Transverse colon (tissue), 4 donors: ENCODE measurements around the gene H6PD. TPM values are rescaled to one million over a fixed set of nuclear protein-coding genes. Genes with fewer than 3 reads are reported as not detected.

Source experiments
- DNase-seq: peaks from one replicate; pipeline ENCODE4 v3.0.0-alpha.2; 2019
- H3K27ac ChIP-seq, 4 donors: fragments of 200-600 bp; sonication (generic); 2 replicates each; pipeline ENCODE4 v1.5.1; 2016 to 2018; ENCODE audit warnings: inconsistent platforms in 4 of 4
- H3K27me3 ChIP-seq: fragments of 200-600 bp; sonication (generic); 2 replicates; pipeline ENCODE4 v1.5.1; 2017; ENCODE audit warnings: inconsistent platforms
- H3K36me3 ChIP-seq, 4 donors: fragments of 200-600 bp; sonication (generic); 2 replicates each; pipeline ENCODE4 v1.5.1; 2017 to 2019; ENCODE audit warnings: inconsistent platforms in 4 of 4
- H3K4me1 ChIP-seq, 4 donors: fragments of 200-600 bp; sonication (generic); 2 replicates each; pipeline ENCODE4 v1.5.1; 2017 to 2020; ENCODE audit warnings: inconsistent platforms in 4 of 4
- H3K4me3 ChIP-seq, 4 donors: fragments of 200-600 bp; sonication (generic); 1 replicate in 1 of 4; 2 replicates in 3 of 4; pipeline versions ENCODE4 v1.5.1 to v1.6.1; 2017 to 2019; ENCODE audit warnings: inconsistent platforms in 4 of 4
- H3K9me3 ChIP-seq, 2 donors: fragments of 200-600 bp; sonication (generic); 2 replicates each; pipeline ENCODE4 v1.5.1; 2017 to 2019; ENCODE audit warnings: inconsistent platforms in 2 of 2
- EP300 ChIP-seq: sonication (generic); formaldehyde crosslinking; IDR thresholded peaks from one replicate; pipeline ENCODE4 v1.6.1; 2017; ENCODE audit warnings: antibody characterized with exemption, low read depth
- POLR2A ChIP-seq: fragments of 450-650 bp; IDR thresholded peaks from one replicate; pipeline ENCODE4 v1.6.1; 2016; ENCODE audit warnings: antibody characterized with exemption, mild to moderate bottlenecking, moderate library complexity
- POLR2AphosphoS5 ChIP-seq, 3 donors: sonication (generic); formaldehyde crosslinking; IDR thresholded peaks; one replicate each; pipeline ENCODE4 v1.6.1; 2016; ENCODE audit warnings: antibody characterized with exemption in 3 of 3
- WGBS, 2 donors: methylation state at CpG; one replicate each; pipeline ENCODE4 v1.1.5; 2018; ENCODE audit warnings: low coverage in 1 of 2; 5-methylcytosine and 5-hydroxymethylcytosine counted together
- in situ Hi-C, 4 donors: fragments of 200-750 bp; cut with MboI; loops; one replicate each; pipeline versions ENCODE4 v1.15.0 to v1.15.1; 2017; ENCODE audit warnings: low sequenced_read_pairs in 3 of 4, low pct_ligation_motif_present in 1 of 4, low pct_unique_long_range_greater_than_20kb in 1 of 4
- intact Hi-C: fragments of 100-400 bp; cut with DNase I; formaldehyde crosslinking; loops from one replicate; pipeline ENCODE4 v1.15.1; 2023; ENCODE audit warnings: low total_unique reads
- total RNA-seq, 4 donors: library from RNA; depleted of rRNA; stranded (reverse); fragments of >200 nt; gene quantifications; one replicate each; pipeline ENCODE4 v1.1.0, GENCODE V29; 2016
- TF ChIP-seq, protein P1 (sequence below), 5 experiments: fragments of 200-600 bp in 3 of 5; fragments of 450-650 bp in 2 of 5; sonication (generic) in 3 of 5; IDR thresholded peaks; 1 replicate in 2 of 5; 2 replicates in 3 of 5; pipeline ENCODE4 v1.5.1; 2016 to 2017; ENCODE audit warnings: antibody characterized with exemption in 5 of 5, inconsistent platforms in 3 of 5, mild to moderate bottlenecking in 2 of 5, moderate library complexity in 1 of 5

Gene H6PD
- total RNA-seq, 4 donors from 2014 or later: 24.1 to 49.4 (median 26.7) TPM

DNA sequence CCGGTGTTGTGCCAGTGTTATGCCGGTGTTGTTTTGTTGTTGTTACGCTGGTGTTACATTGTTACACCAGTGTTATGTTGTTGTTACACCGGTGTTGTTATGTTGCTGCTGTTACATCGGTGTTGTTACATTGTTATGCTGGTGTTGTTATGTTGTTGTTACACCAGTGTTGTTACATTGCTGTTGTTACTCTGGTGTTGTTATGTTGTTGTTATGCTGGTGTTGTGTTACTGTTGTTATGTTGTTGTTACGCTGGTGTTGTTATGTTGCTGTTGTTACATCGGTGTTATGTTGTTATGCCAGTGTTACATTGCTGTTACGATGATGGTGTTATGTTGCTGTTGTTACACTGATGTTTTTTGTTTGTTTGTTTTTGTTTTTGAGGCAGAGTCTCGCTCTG lies 24.1 kb downstream of the H6PD start:
- Histone ChIP-seq H3K27ac (no peak overlapping the region), H3K9me3 (no peaks in the 10 kb centered on the region), H3K36me3 (peaks cover 0 to 7% (median 0%) of the 10 kb centered on the region in 4 donors), H3K4me1 (no peaks in the 10 kb centered on the region), H3K4me3 (no peak overlapping the region), H3K27me3 (no peaks in the 10 kb centered on the region)
- 96 to 100% methylated on average over 7 to 9 of the region's 9 CpGs for WGBS, 2 donors
- TF ChIP-seq POLR2A: no peak
- no peak for TF ChIP-seq EP300
- in situ Hi-C loops (no loop called here), intact Hi-C loops (no loop called here)
- no peak for DNase-seq

DNA sequence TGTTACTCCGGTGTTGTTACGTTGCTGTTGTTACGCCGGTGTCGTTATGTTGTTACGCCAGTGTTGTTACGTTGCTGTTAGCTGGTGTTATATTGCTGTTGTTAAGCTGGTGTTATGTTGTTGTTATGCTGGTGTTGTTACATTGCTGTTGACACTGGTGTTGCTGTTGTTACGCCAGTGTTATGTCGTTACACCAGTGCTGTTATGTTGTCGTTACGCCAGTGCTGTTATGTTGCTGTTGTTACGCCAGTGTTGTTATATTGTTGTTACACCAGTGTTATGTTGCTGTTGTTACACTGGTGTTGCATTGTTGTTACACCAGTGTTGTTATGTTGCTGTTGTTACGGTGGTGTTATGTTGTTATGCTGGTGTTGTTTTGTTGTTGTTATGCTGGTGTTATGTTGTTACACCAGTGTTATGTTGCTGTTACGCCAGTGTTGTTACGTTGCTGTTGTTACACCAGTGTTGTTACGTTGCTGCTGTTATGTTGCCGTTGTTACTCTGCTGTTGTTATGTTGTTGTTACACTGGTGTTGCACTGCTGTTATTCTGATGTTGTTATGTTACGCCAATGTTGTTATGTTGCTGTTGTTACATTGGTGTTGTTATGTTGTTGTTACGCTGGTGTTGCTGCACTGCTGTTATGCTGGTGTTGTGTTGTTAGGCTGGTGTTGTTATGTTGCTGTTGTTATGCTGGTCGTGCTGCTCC lies 25.6 kb downstream of the H6PD start:
- in situ Hi-C loops: no loop called here
- Histone ChIP-seq H3K27me3 (no peaks in the 10 kb centered on the region), H3K9me3 (no peaks in the 10 kb centered on the region), H3K4me3 (no peak overlapping the region), H3K4me1 (no peaks in the 10 kb centered on the region), H3K27ac (no peak overlapping the region), H3K36me3 (peaks cover 0 to 14% (median 0%) of the 10 kb centered on the region in 4 donors)
- no peak for DNase-seq
- intact Hi-C loops: loop anchor here (10.0 kb wide), 1 partner anchor 315 kb away; no protein-coding TSS in a partner anchor
- TF ChIP-seq POLR2AphosphoS5 (IDR thresholded peaks at IDR 0.05) (no peak), POLR2A (no peak), EP300 (no peak)
- TF ChIP-seq, protein P1, sequence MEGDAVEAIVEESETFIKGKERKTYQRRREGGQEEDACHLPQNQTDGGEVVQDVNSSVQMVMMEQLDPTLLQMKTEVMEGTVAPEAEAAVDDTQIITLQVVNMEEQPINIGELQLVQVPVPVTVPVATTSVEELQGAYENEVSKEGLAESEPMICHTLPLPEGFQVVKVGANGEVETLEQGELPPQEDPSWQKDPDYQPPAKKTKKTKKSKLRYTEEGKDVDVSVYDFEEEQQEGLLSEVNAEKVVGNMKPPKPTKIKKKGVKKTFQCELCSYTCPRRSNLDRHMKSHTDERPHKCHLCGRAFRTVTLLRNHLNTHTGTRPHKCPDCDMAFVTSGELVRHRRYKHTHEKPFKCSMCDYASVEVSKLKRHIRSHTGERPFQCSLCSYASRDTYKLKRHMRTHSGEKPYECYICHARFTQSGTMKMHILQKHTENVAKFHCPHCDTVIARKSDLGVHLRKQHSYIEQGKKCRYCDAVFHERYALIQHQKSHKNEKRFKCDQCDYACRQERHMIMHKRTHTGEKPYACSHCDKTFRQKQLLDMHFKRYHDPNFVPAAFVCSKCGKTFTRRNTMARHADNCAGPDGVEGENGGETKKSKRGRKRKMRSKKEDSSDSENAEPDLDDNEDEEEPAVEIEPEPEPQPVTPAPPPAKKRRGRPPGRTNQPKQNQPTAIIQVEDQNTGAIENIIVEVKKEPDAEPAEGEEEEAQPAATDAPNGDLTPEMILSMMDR (IDR thresholded peaks at IDR 0.05): no peak
- 89 to 96% methylated on average over 17 to 20 of the region's 20 CpGs for WGBS, 2 donors

DNA sequence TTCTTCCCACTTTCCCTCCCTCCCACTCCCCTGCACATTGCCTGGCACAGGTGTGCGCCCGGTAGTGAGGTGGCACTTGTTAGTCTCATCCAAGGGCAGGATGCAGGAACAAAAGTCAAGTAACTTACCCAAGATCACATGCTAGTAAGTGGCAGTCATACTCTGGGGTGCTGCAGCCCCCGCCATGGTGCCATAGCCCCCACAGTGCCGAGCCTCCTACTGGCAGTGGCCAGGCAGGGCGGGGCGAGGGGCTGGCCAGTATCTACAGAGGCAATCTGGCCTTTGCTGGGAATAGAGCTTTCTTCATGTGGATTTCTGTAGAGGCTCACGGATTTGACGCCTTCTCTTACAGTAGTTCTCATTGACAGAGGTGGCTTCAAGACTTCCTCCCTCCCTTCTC lies 26.9 kb downstream of the H6PD start:
- Histone ChIP-seq H3K27ac (no peak overlapping the region), H3K9me3 (no peaks in the 10 kb centered on the region), H3K27me3 (no peaks in the 10 kb centered on the region), H3K4me1 (peaks cover 0 to 3% (median under 1%) of the 10 kb centered on the region in 4 donors), H3K4me3 (no peak overlapping the region), H3K36me3 (peaks cover 0 to 16% (median 0%) of the 10 kb centered on the region in 4 donors)
- DNase-seq: no peak
- intact Hi-C loops: loop anchor here (10.0 kb wide), 1 partner anchor 313 kb away; no protein-coding TSS in a partner anchor
- WGBS, 2 donors: 88% methylated on average over 8 of the region's 8 CpGs; no CpG with 5 or more reads in 1 of the 2 donors
- in situ Hi-C loops: no loop called here
- TF ChIP-seq, protein P1 (IDR thresholded peaks at IDR 0.05): no peak

DNA sequence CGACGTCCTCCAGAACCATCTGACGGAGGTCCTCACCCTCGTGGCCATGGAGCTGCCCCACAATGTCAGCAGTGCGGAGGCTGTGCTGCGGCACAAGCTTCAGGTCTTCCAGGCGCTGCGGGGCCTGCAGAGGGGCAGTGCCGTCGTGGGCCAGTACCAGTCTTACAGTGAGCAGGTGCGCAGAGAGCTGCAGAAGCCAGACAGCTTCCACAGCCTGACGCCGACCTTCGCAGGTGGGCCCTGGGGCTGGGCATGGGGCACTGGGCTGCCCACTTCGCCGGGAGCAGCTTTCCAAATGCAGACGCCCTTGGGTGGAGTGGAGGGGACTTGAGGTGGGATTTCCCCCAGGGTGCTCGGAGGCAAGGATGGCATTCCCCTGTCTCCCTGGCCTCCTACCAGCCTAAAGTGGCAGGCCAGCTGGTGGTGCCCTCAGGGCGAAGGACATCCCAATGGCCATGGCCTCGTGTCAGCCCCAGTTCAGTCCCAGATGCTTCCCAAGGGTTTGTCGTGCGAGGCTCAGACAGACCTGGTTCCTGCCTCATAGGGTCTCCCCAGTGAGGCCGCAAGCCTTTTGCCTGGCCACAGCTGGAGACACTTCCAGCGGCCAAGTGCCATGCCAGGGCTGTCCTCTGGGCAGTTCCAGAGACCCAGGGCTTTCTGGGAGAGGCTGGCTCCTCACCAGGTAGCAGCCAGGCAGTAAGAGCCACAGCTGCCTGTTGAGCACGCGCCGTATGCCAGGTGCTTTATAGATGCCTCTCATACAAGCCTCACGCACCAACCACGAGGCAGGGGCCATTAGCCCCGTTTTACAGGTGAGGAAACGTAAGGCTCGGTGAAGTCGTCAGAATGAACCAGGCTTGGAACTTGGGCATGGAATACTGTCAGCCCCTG lies 27.8 kb downstream of the H6PD start:
- Histone ChIP-seq H3K9me3 (no peaks in the 10 kb centered on the region), H3K27me3 (no peaks in the 10 kb centered on the region), H3K36me3 (peaks cover 0 to 16% (median 0%) of the 10 kb centered on the region in 4 donors), H3K27ac (no peak overlapping the region), H3K4me3 (no peak overlapping the region), H3K4me1 (peaks cover 0 to 10% (median 5%) of the 10 kb centered on the region in 4 donors)
- in situ Hi-C loops: no loop called here
- WGBS, 2 donors: 90 to 92% methylated on average over 2 to 33 of the region's 33 CpGs
- intact Hi-C loops: loop anchor here (10.0 kb wide), 1 partner anchor 312 kb away; no protein-coding TSS in a partner anchor
- DNase-seq: no peak
- TF ChIP-seq, protein P1 (IDR thresholded peaks at IDR 0.05): no peak
- TF ChIP-seq POLR2A: no peak
- no peak for TF ChIP-seq POLR2AphosphoS5 (IDR thresholded peaks at IDR 0.05)
- TF ChIP-seq EP300: no peak
